HG02943 (cell line): ENCODE data around the gene NPAS2.

Experiments used
- ATAC-seq: cut with Tn5 transposase; IDR thresholded peaks from one replicate; pipeline ENCODE4 v1.9.1; 2021; ENCODE audit warnings: mild to moderate bottlenecking, low read depth, moderate library complexity; ENCODE audit not compliant: unreplicated experiment

Gene NPAS2

GRCh38 chr2:100977511-100977910 lies 157.6 kb downstream of the NPAS2 start:
- no peak for ATAC-seq

GRCh38 chr2:100978582-100979191 lies 158.7 kb downstream of the NPAS2 start:
- ATAC-seq = no peak

GRCh38 chr2:100980046-100980445 lies 160.1 kb downstream of the NPAS2 start:
- ATAC-seq = no peak

- ATAC-seq = no peak
These were observed 161.1 kb downstream of the NPAS2 start for GRCh38 chr2:100981011-100981410.

- no peak for ATAC-seq
These were observed 162.5 kb downstream of the NPAS2 start for GRCh38 chr2:100982431-100982861.

- ATAC-seq = no peak
These were observed 163.3 kb downstream of the NPAS2 start for GRCh38 chr2:100983201-100983600.

GRCh38 chr2:100983684-100984310 lies 163.9 kb downstream of the NPAS2 start:
- no peak for ATAC-seq

GRCh38 chr2:100984892-100985307 lies 165.0 kb downstream of the NPAS2 start:
- ATAC-seq = no peak

GRCh38 chr2:100986157-100986556 lies 166.2 kb downstream of the NPAS2 start:
- no peak for ATAC-seq

- no peak for ATAC-seq
These were observed 167.6 kb downstream of the NPAS2 start for GRCh38 chr2:100987536-100987935.

- ATAC-seq = no peak
These were observed 168.0 kb downstream of the NPAS2 start for GRCh38 chr2:100987974-100988373.

GRCh38 chr2:100988630-100989417 lies 168.9 kb downstream of the NPAS2 start:
- no peak for ATAC-seq

GRCh38 chr2:100989666-100990065 lies 169.7 kb downstream of the NPAS2 start:
- ATAC-seq = no peak

GRCh38 chr2:100990166-100990565 lies 170.2 kb downstream of the NPAS2 start:
- no peak for ATAC-seq

- ATAC-seq = no peak
These were observed 170.9 kb downstream of the NPAS2 start for GRCh38 chr2:100990650-100991403.

- no peak for ATAC-seq
These were observed 171.4 kb downstream of the NPAS2 start for GRCh38 chr2:100991404-100991773.

GRCh38 chr2:100992262-100992661 lies 172.3 kb downstream of the NPAS2 start:
- ATAC-seq = no peak

GRCh38 chr2:100993294-100993693 lies 173.4 kb downstream of the NPAS2 start:
- ATAC-seq = no peak

- ATAC-seq = no peak
These were observed 175.6 kb downstream of the NPAS2 start for GRCh38 chr2:100995309-100996075.
